Left renal pelvis (tissue), 4 donors: Measurements from ENCODE around the gene HOXA11. TPM values are rescaled to one million over a fixed set of nuclear protein-coding genes. Genes with fewer than 3 reads are reported as not detected.

Experiments
- DNase-seq, 4 donors: peaks; one replicate each; pipeline ENCODE4 v3.0.0-alpha.2; 2013; ENCODE audit warnings: low read depth in 4 of 4, low spot score in 3 of 4
- polyA plus RNA-seq, 4 donors: library from polyadenylated mRNA; unstranded; fragments of 120-200 nt; gene quantifications; one replicate each; pipeline ENCODE4 v1.2.1, GENCODE V29; 2013; ENCODE audit not compliant: insufficient read length in 4 of 4

The HOXA11 gene
- 10 to 100 TPM; 32.3 to 44.2 (median 40.7) TPM for polyA plus RNA-seq

- DNase-seq = peak; percentile 87 to 97 (median 90)
Measured at GRCh38 chr7:27185013-27185853, at the start of gene HOXA11. Gene HOXA11, minus strand, starts transcription at chr7:27185232. Its CDS starts 88 bp downstream, at chr7:27185144.

DNA sequence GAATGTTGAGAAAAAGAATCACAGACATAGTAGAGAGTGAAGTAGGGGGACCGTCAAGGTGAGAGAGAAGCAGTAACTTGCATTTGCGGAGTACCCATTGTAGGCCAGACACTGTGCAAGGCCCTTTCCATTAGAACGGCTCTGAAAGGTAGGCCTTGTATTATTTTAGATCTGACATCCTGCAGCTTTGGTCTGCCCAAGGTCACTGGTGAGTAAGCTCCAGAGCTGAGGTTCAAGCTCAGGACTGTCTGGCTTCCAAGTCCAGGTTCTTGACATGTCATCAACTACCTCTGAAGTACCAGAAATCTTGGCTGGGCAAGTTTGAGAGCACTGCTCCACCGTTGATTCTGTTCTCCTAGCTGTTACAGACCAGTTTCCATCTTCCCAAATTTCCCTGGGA is 44.4 kb upstream of the HOXA11 start:
- DNase-seq = no peak

DNA sequence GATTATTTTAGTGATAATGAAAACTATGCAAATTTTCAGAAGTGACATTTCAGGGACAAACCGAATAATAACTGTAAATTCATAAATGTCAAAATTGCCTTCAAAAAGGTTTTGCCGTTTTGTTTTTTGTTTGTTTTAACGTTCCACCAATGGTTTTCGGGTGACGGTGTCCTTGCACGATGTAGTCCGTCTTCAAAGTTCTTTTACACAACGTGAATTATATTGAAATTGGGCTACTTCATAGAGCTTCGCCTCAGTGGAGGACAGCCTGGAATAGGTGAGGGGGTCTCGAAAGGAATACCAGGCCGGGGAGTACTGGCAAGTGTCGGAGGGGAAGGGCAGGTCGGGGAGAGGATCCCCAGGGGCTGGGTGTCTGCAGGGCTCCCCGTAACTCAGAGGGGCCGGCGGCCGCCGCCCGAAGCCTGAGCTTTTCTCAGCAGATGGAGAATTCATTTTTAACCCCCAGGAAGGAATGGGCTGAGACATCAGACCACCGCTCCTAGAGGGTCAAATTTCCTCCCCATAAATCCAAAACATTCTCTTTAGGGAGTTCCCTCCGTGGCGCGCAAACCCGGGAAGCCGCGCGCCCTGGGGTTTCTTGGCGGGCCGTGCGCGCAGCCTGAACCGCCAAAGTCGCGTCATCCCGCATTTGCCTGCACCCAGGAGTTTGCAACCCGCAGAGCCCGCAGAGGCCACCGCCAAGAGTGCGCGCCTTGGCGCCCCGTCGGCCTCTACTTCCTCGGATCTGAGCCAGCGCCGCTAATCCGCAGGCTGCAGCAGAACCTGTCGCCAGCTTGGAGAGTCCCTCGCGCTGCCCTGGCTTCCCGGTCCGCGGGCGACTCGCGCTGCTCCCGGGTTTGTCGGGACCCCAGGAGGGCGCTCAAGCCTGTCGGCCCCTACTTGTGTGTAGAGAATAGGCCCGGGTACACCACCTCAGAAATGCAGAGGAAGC is 40.2 kb upstream of the HOXA11 start:
- no peak for DNase-seq

- DNase-seq = no peak
Measured at GRCh38 chr7:27223941-27224575, 39.0 kb upstream of the HOXA11 start.

DNA sequence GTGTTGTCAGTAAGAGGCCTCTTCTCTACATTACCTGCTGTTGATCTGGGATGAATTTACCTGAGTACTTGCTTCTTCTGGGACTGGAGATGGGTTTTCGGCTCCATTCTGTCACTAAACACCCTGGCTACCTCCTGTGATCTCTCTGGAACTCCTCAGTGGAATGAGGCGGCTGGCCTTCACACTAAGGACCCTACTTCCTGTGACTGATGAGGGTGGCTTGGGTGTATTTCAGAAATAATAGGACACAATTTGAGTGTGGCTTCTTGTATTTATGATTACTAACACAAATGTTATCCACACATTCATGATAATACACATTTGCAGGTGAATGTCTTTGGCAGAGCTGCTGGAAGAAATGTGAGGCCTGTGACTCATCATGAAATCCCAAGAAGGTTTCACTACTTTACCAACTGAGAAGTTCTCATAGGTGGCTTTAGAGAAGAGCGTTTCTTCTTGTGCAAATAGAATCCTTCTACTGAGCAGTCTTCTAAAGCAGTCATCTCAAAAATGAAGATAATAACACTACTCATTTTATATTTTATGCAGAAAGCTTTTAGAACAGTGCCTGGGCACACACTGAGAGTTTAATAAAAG is 36.3 kb upstream of the HOXA11 start:
- DNase-seq = no peak

DNA sequence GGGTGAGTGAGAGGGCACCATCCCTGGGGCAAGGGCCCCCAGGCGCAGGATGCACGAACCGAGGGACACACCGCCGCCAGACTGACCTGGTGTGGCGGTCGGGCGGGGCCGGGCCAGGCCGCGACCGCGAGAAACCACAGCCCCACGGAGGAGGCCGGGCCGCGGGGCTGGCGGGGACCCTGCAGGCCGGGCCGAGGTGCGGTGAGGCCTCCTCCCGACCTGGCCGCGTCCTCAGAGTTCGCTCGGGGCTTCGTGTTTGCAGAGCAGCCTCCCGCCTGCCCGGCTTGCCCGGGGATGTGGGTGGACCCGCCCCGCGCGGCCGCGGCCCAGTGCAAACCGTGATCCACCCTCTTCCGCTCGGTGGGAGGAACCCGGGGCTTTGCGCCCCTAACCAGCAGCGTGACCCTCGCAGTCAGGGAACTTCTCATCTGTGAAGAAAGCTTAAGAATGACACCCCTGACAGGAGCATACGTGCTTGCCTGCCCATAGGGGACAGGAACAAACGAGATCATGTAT is 35.5 kb upstream of the HOXA11 start:
- DNase-seq = no peak

DNA sequence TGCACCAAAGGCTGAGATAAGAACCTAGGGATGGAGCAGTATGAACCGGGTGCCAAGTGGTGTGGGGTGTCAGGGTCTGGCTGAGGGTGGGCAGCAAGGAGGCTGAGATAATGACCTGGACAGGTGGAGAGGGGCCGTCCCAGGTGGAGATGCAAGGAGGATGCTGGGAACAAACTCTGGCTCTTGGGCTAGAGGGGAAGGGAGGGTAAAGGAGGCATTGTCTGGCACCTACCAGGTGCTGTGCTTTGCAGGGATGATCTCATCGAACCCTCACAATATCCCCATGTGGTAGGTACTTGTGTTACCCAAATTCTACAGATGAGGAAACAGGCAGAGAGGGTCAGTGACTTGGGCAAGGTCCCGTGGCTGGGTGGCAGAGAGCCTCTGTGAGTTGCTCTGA is 34.8 kb upstream of the HOXA11 start:
- DNase-seq = no peak

DNA sequence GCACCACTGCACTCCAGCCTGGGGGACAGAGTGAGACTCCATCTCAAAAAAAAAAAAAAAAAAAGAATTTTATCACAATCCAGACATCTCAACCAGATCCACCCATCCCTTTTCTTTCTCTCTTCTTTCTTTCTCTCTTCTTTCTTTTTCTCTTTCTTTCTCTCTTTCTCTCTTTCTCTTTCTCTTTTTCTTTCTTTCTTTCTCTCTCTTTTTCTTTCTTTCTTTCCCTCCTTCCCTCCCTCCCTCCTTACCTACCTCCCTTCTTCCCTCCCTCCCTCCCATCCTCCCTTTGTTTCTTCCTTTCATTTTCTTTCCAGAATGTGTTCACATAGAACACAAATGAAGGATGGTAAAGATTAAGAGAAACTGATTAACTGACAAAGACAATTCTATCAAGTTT is 32.9 kb upstream of the HOXA11 start:
- no peak for DNase-seq

GRCh38 chr7:27215356-27215755 is 30.3 kb upstream of the HOXA11 start:
- DNase-seq = no peak

GRCh38 chr7:27214239-27214950 is 29.4 kb upstream of the HOXA11 start:
- no peak for DNase-seq

GRCh38 chr7:27213433-27214238 is 28.6 kb upstream of the HOXA11 start:
- DNase-seq = no peak

DNA sequence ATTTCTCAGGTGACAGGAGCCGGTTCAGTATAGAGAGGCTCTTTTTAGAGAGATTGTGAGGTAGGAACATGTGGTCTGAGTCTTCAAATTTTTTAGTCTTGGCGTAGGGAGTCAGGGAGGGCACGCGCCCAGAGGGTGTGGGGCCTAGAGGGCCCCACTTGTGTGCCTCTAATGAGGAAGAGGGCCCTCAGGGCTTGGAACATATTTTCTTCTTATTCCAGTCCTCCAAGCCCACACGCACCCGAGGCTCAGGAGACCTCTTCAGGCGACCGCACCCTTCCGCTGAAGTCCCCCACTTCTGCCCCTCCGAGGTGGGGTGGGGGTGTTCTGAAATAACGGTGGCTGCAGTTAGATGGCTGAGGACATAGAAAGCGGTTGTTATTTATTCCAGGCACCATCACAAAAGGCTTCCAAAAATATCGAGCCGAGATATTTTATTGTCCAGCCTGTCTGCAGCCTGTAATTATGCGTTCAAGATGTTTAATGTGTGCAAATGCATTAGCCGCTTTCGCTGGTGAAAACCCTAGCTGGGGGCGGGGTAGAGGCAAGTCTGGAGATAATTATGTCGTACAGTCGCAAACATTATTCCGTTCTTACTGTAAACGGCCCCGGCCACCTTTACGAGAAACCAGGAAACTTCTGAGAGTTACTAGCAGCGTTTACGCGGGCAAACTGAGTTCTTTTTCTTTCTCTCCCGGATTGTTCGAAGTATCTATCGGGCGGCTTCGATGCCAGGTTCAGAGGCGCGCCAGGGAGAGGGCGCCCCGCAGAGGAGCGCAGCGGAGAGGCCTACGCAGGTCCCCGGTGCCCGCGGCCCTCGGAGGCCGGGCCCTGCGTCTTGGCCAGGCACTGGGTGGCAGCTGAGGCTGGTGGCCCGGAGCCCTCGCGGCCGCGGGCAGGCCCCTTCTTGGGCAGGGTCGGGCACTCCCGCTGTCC is 27.7 kb upstream of the HOXA11 start:
- DNase-seq = no peak

DNA sequence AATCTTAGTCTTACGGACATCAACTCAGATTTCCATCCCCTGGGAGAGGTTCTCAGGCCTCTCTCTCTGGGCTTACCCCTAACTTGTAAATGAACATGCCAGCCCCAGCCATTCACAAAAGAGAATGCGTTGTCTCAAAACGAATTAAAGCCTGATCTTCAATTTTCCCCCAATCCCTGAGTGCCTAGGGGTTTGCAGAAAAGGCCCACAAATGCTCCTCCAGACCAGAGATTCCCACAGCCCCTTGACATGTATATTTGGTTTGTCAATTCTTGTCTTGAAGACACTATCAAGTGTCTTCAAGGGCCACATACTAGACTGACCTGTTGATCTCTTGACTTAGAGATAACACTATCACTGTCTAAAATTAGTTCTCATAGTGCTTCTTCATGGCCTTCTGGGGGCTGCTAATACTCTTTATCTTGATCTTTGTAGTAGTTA is 26.8 kb upstream of the HOXA11 start:
- DNase-seq = no peak

- DNase-seq = no peak
Measured at GRCh38 chr7:27211084-27211446, 26.0 kb upstream of the HOXA11 start.

DNA sequence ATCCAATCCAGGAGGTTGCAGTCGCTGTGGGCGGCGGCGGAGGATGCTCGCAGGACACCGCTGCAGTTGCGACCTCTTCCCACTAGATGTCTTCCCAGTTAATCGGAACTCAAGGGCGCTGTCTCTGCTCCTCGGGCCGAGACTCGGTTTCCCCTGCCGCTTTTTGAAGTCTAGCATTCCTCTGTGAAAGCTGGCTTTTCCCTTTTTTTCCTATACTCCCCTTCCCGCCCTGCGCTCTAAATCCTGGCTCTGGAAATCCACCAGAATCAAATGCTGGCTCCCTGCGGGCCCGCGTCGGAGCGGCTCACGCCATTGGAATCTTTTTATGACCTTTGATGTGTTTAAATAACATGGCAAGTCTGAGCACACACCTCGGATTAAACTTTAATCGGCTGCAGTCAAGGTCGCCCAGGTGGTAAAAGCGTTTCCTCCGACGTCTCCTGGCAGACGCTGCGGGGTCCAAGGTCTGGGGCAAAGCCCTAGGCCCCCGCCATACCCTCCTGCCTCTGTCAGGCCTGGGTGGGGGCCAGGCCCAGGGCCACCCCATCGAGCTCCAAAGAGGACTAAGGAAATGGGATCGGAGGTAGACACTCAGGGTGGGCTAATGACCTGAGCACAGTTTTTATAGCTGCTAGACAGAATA is 25.5 kb upstream of the HOXA11 start:
- DNase-seq = no peak

DNA sequence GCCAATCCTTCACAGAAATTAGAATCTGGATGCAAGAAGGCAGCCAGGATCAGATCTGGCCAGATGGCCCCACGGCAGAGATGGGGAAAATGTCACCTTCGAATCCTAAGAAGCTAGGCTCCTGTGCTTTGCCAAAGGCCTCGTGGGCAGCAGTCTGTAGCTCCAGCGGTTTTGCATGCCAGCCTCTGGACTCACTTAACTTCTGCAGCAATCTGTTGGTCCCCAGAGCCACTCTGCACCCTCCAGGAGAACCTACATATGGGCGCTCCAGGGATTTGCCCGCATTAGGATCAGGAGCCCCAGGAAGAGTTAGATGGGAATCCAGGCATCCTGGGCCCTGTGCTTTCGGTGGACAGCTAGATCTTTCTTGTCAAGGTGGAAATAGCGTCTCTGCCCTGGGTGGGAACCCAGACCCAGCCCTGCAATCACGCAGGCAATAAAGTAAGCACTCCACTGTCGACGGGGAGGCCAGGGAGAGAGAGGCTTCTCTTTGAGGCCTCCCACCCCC is 25.0 kb upstream of the HOXA11 start:
- DNase-seq = no peak

DNA sequence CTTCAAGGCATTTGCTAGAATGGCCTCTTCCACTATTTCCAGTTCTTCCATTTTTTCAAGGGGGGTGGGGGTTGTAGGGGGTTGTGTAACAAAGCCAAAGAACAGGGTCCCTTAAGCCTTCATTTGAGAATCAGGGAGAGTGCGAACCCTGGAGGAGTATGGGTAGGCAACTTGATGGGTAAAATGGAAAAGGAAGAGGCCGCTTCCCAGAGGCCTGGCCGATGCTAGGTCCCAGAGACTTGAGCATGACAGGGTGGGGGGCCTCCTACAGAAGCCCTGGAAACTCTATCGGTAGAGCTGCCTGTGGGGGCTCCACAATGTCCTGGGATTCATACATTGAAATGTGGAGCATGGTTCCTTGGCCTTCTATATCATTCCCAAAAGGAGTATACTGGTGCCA is 24.0 kb upstream of the HOXA11 start:
- DNase-seq = no peak
